Endodermal cell (in vitro differentiated cells): ENCODE data around the gene VOPP1. TPM values are rescaled to one million over a fixed set of nuclear protein-coding genes. Genes with fewer than 3 reads are reported as not detected.
A peak's percentile ranks its signal among the peaks of the same experiment; 100 is the strongest.
"Not testable (repeated sequence)": the region's sequence is repeated elsewhere in the genome, so short reads cannot be mapped to it uniquely, and the experiment has no call there.

Experiments used
- DNase-seq: peaks from one replicate; pipeline ENCODE4 v3.0.0-alpha.2; 2017
- H3K27ac ChIP-seq: 2 replicates; pipeline ENCODE4 v1.5.1; 2013; ENCODE audit warnings: mild to moderate bottlenecking, low read depth, low read length, moderate library complexity
- H3K27me3 ChIP-seq: 2 replicates; pipeline ENCODE4 v1.6.1; 2013; ENCODE audit warnings: mild to moderate bottlenecking, low read length, moderate library complexity; ENCODE audit not compliant: insufficient read depth, control insufficient read depth, poor library complexity, severe bottlenecking
- H3K36me3 ChIP-seq: 2 replicates; pipeline ENCODE4 v1.7.0; 2013; ENCODE audit warnings: mild to moderate bottlenecking, low read length, moderate library complexity; ENCODE audit not compliant: control insufficient read depth, insufficient read depth
- H3K4me1 ChIP-seq: one replicate; pipeline ENCODE4 v1.7.0; 2013; ENCODE audit warnings: low read length; ENCODE audit not compliant: control insufficient read depth, insufficient read depth
- H3K4me3 ChIP-seq: 2 replicates; pipeline ENCODE4 v1.5.1; 2013; ENCODE audit warnings: mild to moderate bottlenecking, low read length, moderate library complexity
- H3K9ac ChIP-seq: 2 replicates; pipeline ENCODE4 v1.6.1; 2013; ENCODE audit warnings: mild to moderate bottlenecking, low read length, moderate library complexity; ENCODE audit not compliant: poor library complexity, severe bottlenecking; ENCODE audit errors: extremely low read depth
- H3K9me3 ChIP-seq: 2 replicates; pipeline ENCODE4 v1.6.1; 2013; ENCODE audit warnings: mild to moderate bottlenecking, low read length, moderate library complexity; ENCODE audit not compliant: control insufficient read depth
- H3K27ac Mint-ChIP-seq: 2 replicates; pipeline ENCODE4 v1.8.0; 2020; ENCODE audit warnings: mixed read lengths
- H3K27me3 Mint-ChIP-seq: 2 replicates; pipeline ENCODE4 v1.8.0; 2021; ENCODE audit warnings: mild to moderate bottlenecking, mixed read lengths; ENCODE audit not compliant: insufficient read depth
- H3K36me3 Mint-ChIP-seq: 2 replicates; pipeline ENCODE4 v1.8.0; 2020; ENCODE audit warnings: low read depth, mixed read lengths
- H3K4me1 Mint-ChIP-seq: 2 replicates; pipeline ENCODE4 v1.8.0; 2020; ENCODE audit warnings: mixed read lengths
- H3K4me3 Mint-ChIP-seq: 2 replicates; pipeline ENCODE4 v1.8.0; 2020; ENCODE audit warnings: mild to moderate bottlenecking, moderate library complexity, mixed read lengths
- H3K9me3 Mint-ChIP-seq: 2 replicates; pipeline ENCODE4 v1.8.0; 2020; ENCODE audit warnings: mild to moderate bottlenecking, mixed read lengths
- CTCF ChIP-seq: fragments of 200-600 bp; sonication (generic); conservative IDR thresholded peaks from 2 replicates; pipeline ENCODE4 v1.5.0; 2021; ENCODE audit warnings: antibody characterized with exemption, mild to moderate bottlenecking
- WGBS, 2 experiments: methylation state at CpG; one replicate each; pipeline versions ENCODE4 v1.1.5 to v1.1.7; 2013; ENCODE audit warnings: missing lambda C conversion rate in 2 of 2, mixed read lengths in 1 of 2; ENCODE audit not compliant: insufficient coverage in 1 of 2, insufficient read length in 1 of 2; 5-methylcytosine and 5-hydroxymethylcytosine counted together
- total RNA-seq, 2 donors: library from RNA; stranded (reverse); fragmentation: NEBNext Ultra II Directional in 1 of 2; extraction: Animal tissue kit (Norgen Biotek cat#: 25700) in 1 of 2; gene quantifications; 2 replicates in 1 of 2; 3 replicates in 1 of 2; pipeline ENCODE4 v1.2.1, GENCODE V29; 2021

VOPP1 gene
- total RNA-seq, 2 donors from 2014 or later: 48.8 to 53.6 TPM

- not testable (repeated sequence) for H3K4me1 ChIP-seq, H3K4me3 Mint-ChIP-seq, H3K9ac ChIP-seq, H3K4me3 ChIP-seq, H3K9me3 ChIP-seq, H3K4me1 Mint-ChIP-seq, H3K36me3 Mint-ChIP-seq, H3K9me3 Mint-ChIP-seq, H3K27me3 Mint-ChIP-seq, H3K27ac ChIP-seq, H3K27ac Mint-ChIP-seq, DNase-seq, H3K27me3 ChIP-seq, H3K36me3 ChIP-seq
- 56 to 65% methylated on average over 3 to 4 of the region's 4 CpGs for WGBS, 2 experiments
- TF ChIP-seq CTCF: peak; percentile 55
Observed at GRCh38 chr7:55597944-55598499, 25.7 kb upstream of the VOPP1 start.

- not testable (repeated sequence) for H3K36me3 ChIP-seq, H3K27ac Mint-ChIP-seq, H3K4me1 ChIP-seq, H3K9me3 ChIP-seq, H3K4me3 Mint-ChIP-seq, H3K4me3 ChIP-seq, H3K9ac ChIP-seq, H3K9me3 Mint-ChIP-seq, H3K4me1 Mint-ChIP-seq, H3K27ac ChIP-seq, H3K36me3 Mint-ChIP-seq, H3K27me3 ChIP-seq, H3K27me3 Mint-ChIP-seq
- peak; percentile 38 for DNase-seq
- 66 to 100% methylated on average over 1 to 2 of the region's 2 CpGs for WGBS, 2 experiments
Observed at GRCh38 chr7:55597214-55597739, 25.0 kb upstream of the VOPP1 start.

GRCh38 chr7:55595511-55595910 is 23.2 kb upstream of the VOPP1 start:
- no peaks in the 10 kb centered on the region for H3K4me1 ChIP-seq
- H3K4me3 ChIP-seq: no peak overlapping the region
- no peaks in the 10 kb centered on the region for H3K36me3 ChIP-seq
- Mint-ChIP-seq H3K27me3 (peaks cover 6% of the 10 kb centered on the region), H3K27ac (no peak overlapping the region), H3K9me3 (no peaks in the 10 kb centered on the region), H3K4me1 (no peaks in the 10 kb centered on the region), H3K36me3 (no peaks in the 10 kb centered on the region), H3K4me3 (no peak overlapping the region)
- no peak overlapping the region for H3K27ac ChIP-seq
- 92 to 93% methylated on average over 2 to 4 of the region's 4 CpGs for WGBS, 2 experiments
- no peak for DNase-seq
- no peaks in the 10 kb centered on the region for H3K9me3 ChIP-seq
- no peak overlapping the region for H3K9ac ChIP-seq
- H3K27me3 ChIP-seq: no peaks in the 10 kb centered on the region
- no peak for TF ChIP-seq CTCF

- Histone ChIP-seq H3K27me3 (no peaks in the 10 kb centered on the region), H3K4me3 (no peak overlapping the region), H3K9ac (no peak overlapping the region), H3K4me1 (no peaks in the 10 kb centered on the region), H3K27ac (no peak overlapping the region), H3K36me3 (no peaks in the 10 kb centered on the region), H3K9me3 (no peaks in the 10 kb centered on the region)
- no peaks in the 10 kb centered on the region for H3K9me3 Mint-ChIP-seq
- no peak for TF ChIP-seq CTCF
- H3K4me3 Mint-ChIP-seq: no peak overlapping the region
- no peak for DNase-seq
- H3K36me3 Mint-ChIP-seq: no peaks in the 10 kb centered on the region
- no peaks in the 10 kb centered on the region for H3K4me1 Mint-ChIP-seq
- H3K27me3 Mint-ChIP-seq: peaks cover 6% of the 10 kb centered on the region
- no peak overlapping the region for H3K27ac Mint-ChIP-seq
Observed at GRCh38 chr7:55594870-55595269, 22.6 kb upstream of the VOPP1 start.
